ENCODE results near the gene SUMO1.
A peak's percentile ranks its signal among the peaks of the same experiment; 100 is the strongest.
"Not testable (repeated sequence)": the region's sequence is repeated elsewhere in the genome, so short reads cannot be mapped to it uniquely, and the experiment has no call there.

SUMO1 gene

DNA sequence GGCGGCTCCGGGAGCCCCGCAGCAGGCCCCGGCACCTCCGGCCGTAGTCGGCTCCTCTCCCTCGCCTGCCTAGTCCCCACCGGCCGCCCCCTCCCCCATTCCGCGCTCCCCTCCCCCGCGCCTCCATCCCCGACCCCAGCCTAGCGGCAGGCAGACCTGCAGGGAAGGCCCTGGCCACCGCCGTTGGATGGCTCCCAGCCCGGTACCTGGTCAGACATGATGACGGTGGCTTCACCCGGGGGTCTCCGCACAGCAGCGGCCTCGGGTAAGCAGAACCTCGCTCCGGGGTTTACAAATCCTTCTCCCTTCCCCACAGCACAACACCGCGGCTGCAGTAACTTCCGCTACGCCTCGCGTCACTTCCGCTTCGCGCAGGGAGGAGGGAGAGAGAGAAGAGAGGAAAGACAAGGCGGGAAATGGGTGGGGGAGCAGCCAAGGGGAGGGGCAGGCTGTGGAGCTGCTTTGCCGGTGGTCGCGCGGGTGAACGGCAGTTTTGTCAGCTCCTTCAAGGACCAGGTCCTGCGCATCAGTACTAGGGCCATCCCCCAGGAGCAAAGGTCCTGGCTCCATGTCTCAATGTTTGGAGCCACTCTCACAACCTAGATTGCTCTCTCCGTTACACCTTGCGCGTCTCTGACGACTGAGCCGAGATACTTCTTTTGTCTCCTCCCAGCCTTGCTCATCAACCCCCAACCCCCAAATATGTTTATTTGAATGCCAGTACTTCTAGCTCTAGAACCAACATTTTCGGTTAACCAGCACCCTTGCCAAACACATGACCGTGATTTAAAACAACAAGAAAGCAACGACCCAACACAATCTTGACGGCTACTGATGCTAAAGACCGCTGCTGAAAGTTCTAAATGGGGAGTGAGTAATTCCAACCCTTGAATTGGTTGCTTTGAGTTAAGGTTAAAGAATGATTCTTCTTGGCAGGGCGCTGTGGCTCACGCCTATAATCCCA lies at the start of gene SUMO1:
Gene SUMO1, minus strand, starts transcription at position 364 of the 964 bp plus-strand sequence. Its CDS starts 146 bp downstream, at position 218.
- DNase-seq, result peak; percentile 65 to 88 (median 80)

DNA sequence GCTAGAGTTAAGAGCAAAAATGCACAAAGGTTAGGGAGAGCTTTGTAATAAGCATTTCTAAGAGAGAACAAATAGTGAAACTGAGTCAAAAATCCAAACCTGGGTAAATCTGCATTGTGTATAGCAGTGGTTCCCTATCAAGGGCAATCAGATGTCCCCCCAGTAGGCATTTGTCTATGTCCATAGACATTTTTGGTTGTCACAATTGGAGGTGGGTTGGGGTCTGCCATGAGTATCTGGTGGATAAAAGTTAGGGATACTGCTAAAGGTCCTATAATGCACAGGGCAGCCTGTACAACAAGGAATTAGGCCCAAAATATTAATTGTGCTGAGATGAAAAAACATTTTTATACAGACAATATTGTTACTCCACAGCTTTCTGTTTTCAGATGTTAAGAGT lies 48.2 kb upstream of the SUMO1 start:
- DNase-seq, result no peak

DNA sequence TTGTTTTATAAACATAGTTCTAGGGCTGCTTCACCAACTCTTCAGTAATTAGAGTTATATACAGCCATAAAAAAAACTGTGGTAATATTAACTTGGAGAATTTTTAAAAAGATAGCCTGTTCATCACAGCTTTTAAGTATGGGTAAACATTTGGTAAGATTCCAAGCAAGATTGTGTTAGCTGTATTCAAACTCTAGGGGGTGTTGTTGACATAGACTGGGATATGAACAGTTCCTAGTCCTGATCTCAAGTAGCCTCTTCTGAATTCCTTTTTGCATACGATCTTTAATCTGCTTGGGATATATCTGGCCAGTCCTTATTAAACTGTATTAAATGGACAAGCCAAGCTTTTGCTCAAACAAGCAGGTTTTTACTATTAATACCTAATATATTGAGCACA lies 40.5 kb upstream of the SUMO1 start:
- DNase-seq, result no peak

DNA sequence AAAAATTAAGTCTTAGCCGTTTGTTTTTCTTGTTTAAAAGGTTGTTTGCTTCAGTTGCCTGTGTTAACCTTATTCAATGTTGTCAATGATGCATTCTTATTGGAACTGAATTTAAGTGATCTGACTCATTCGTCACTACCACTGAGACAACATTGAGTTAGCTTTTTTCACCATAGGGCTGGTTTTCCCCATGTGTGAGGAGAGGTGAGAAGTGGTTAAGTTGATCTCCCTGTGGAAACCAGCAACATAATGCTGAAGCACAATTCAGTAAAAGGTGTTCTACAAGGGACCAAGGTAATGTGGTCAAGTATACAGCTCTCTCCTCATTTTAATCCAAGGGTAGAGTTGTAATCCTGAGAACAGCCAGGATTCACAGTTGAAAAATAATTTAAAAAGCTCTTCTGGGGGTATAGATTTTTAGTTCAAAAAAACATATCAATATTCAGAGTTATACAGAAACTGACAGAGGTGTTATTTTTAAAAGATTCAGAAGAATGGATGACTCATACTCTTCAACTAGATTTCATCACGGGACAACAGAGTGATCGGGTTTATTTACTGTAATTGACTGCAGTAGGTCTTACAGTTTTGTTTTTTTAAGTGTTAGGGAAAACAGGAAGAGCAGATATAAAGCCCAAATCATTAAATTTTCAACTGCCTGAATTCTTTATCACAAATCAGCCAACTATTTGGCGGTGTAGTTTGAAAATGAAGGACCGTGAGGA lies 39.8 kb upstream of the SUMO1 start:
- no peak for DNase-seq

DNA sequence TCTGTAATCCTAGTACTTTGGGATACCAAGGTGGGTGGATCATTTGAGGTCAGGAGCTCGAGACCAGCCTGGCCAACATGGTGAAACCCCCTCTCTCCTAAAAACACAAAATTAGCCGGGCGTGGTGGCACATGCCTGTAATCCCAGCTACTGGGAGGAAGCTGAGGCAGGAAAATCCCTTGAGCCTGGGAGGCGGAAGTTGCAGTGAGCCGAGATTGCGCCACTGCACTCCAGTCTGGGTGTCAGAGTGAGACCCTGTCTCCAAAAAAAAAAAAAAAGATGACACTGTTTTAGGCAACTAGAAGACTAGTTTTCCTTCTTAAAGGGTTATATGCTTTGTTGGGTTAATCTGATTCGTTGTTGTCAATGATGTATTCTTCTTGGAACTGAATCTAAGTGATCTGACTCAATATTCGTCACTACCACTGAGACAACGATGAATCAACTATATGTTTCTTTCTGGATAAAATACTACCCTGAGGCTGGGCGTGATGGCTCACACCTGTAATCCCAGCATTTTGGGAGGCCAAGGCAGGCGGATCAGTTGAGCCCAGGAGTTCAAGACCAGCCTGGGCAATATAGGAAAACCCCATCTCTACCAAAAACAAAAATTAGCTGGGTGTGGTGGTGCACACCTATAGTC lies 37.8 kb upstream of the SUMO1 start:
- not testable (repeated sequence) for DNase-seq

DNA sequence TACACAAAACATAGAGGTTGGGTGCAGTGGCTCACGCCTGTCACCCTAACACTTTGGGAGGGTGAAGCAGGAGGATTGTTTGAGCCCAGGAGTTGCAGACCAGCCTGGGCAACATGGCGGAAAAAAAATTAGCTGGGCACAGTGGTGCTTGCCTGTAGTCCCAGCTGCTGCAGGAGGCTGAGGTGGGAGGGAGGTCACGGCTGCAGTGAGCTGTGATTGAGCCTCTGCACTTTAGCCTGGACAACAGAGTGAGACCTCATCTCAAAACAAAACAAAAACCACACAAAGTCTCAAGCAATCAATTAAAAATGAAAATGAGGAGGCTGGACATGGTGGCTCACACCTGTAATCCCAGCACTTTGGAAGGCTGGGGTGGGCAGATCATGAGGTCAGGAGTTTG lies 32.1 kb upstream of the SUMO1 start:
- no peak for DNase-seq

DNA sequence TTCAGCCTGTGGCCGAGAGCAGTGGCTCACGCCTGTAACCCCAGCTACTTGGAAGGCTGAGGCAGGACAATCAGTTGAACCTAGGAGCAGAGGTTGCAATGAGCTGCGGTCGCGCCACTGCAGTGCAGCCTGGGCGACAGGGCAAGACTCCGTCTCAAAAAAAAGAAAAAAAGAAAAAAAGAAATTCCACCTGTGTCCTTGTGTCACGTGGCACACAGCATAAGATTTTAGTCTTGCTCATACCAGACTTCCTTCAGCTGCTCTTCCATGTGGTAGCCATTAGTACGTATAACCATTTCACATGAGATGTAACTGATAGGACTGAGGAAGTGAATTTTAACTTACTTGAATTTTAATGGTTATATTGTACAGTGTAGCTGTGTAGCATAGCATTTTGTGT lies 31.2 kb upstream of the SUMO1 start:
- DNase-seq, result no peak

DNA sequence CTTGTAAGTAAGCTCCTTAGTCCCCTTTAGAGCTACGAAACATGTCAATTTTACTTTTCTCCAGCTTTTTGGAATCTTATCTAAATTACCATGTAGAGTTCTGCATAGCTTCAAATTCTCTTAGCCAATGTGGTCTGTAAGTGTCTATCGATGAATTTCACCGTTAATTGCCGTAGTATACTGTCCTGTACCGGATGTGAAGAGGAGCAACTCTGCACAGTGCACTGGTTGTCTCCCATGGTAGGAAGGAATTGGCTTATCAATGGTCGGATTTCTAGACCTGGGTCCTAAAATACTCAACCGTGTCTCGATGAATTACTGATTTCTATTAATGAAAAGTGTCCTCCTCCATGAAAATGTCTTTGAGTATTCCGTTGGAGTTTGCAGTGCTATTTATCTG lies 29.1 kb upstream of the SUMO1 start:
- no peak for DNase-seq

DNA sequence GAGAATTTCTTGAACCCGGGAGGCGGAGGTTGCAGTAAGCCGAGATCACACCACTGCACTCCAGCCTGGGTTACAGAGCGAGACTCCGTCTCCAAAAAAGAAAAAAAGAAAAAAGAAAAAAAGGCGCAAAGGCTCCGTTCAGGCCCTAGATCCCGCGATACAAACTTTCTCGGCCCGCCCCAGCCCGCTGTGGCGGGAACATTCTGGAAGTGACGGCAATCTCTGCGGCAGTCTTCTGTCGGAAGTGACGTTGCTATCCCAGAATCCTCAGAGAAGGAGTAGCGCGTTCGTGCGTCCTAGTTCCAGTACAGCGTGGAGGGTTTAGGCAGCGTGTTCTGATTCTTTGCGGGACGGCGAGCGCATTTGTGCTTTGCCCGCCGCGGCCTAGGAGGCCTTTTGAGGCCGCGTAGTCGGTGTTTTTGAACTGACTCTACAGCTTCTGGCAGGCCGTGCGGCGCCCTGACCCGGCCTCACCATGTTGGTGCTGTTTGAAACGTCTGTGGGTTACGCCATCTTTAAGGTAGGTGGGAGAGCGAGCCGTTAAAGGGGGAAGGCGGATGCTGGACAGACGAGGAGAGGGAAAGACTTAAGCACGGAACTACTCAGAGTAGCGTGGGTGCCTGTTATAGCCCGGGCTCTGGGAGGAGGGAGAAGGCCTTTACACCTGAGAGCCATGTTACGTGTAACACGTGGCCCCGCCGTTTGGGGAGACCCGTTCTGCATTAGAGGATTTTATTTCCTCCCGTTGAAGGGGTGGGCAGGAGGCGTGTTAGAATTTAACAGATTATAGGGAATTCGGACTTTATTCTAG lies 27.3 kb upstream of the SUMO1 start, which contains the start of gene NOP58:
Gene NOP58, plus strand, starts transcription at position 297 of the 811 bp plus-strand sequence. Its CDS starts 179 bp downstream, at position 476.
- DNase-seq, result peak; percentile 67 to 79 (median 77)

DNA sequence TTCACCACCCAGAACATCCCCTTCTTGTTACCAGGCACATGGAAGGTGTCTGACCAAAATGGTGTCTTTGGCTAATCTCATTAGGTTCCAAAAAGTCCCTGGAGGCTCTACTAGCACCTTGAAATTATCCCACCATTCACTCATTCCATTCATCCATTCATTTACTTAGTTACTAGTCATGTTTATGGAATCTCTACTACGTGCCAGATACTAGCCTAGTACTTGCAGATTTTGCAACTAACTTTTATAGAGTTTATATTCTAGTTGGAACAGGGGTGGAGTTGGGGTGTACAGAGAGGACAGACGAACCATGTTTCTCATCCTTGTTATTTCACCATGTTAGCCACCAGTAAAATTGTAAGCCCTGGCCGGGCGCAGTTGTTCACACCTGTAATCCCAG lies 23.1 kb upstream of the SUMO1 start:
- DNase-seq, result no peak

DNA sequence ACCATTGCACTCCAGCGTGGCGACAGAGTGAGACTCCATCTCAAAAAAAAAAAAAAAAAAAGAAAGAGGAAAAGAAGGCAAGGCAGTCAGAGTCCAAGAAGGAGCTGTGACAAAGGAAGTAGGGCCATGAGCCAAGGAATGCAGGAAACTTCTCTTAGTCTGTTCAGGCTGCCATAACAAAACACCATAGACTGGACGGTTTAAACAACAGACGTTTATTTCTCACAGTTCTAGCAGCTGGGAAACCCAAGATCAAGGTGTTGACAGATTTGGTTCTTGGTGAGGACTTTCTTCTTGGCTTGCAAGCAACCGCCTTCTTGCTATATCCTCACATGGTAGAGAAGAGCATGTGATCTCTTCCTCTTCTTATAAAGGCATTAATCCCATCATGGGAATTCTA lies 13.1 kb upstream of the SUMO1 start:
- no peak for DNase-seq

DNA sequence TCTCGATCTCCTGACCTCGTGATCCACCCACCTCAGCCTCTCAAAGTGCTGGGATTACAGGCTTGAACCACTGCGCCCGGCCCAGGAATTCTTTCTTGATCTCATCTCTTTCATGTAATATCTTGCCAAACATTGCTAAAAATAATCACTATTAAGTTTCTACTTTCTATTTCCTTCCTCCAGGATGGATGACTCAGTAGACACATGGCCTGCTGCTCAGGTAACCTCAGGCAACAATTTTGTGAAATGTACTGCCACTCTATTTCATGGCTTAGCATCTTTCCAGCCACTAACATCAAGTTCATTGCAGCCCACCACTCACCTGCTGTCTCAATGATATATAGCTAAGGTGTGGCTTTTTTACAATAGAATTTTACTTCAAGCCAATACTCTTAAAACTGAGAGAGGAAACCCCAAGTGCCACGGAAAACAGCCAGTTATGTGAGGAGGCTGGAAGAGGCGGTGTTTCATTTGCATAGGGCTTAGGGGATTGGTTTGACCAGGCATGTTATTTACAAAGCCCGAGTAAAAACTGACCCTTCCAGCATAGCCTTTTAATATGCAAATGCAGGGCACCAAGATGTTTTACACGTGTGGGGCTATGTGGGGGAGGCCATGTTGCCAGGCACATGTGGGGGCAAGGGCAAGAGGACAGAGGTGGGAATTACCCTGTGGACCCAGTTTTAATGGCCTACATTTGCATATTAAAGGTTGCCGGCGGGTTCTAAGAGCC lies 11.3 kb upstream of the SUMO1 start:
- no peak for DNase-seq

DNA sequence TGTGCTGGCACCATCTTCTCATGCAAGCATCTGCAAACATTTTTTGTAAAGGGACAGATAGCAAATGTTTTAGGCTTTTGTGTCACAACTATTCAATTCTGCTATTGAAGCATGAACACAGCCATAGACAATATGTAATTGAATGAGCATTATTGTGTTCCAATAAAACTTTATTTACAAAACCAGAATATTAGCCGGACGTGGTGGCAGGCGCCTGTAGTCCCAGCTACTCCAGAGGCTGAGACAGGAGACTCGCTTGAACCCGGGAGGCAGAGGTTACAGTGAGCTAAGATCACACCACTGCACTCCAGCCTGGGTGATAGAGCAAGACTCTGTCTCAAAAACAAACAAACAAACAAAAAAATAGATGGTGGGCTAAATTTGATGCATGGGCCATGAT lies 9.3 kb upstream of the SUMO1 start:
- DNase-seq, result not testable (repeated sequence)

DNA sequence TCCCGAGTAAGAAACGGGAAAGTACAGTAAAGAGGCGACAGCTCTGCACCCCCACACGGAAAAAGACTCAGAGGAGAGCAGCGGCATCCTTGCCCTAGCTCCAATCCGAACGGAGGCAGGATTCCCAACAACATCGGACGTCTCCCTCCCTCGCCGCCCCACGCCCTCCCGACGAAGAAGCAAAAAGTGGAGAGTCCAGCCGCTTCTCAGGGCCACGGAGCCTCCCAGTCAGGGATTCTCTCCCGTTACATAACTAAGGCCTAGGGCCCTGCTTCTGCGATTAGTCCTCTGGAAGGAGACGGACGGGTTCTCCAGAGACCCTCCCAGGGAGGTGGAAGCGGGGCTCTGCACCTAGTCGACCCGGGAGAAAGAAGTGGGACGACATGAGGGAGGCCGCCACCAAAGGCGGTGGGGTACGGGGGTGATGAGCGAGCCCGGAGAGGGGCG lies 587 bp downstream of the SUMO1 start:
- peak in 1 of 4 experiments; percentile 33 for DNase-seq

DNA sequence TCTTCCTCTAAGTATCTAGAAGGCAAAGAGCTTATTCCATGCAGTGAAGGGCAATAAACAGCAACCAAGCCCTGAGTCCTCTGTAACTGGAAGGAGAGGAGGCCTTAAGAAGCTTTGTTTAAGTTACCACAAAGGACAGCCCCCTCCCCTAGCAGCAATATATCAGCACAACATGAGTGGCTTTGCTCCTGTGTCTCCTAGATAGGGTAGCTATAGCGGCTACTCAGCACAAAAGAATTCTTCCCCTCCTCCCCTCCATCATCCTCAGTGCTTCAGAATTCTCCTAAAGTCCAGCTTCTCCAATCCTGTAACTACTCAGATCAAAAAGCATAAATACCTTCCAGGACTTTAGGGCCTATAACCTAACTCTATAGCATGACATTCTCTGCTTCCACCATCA lies 16.5 kb downstream of the SUMO1 start:
- DNase-seq, result no peak

DNA sequence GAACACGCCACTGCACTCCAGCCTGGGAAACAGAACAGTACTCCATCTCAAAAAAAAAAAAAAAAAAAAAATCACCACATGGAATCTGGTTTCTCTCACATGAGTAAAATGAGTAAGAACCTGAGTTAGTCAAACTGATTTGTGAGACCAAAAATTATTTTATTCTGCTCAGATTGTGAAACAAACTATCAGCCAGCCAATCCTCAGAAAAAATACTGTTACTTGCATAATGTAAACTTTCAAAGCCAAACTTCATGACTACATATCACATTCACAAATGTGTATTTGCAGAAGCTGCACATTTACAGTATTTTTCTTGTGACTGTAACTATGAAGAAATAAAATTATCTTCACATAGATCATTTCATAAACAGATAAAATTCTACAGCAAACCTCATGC lies 23.2 kb downstream of the SUMO1 start:
- no peak for DNase-seq

DNA sequence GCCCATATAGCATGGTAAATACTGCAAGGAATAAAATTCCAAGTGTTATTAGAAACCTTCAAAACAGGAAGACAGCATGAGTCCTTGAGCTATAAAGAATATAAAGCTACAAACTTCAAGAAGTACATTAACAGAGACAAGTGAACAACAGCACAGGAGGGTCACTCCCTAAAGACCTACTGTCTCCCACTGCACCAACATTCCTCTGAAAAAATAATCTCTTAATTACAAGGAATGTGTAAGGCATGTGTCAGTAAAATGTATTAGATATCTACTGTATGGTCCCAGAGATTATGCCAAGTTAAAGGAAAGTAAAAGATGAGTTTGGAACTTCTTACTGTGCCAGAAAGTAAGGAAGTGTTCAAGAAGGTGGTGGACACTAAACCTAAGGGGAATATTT lies 29.9 kb downstream of the SUMO1 start:
- DNase-seq, result no peak

DNA sequence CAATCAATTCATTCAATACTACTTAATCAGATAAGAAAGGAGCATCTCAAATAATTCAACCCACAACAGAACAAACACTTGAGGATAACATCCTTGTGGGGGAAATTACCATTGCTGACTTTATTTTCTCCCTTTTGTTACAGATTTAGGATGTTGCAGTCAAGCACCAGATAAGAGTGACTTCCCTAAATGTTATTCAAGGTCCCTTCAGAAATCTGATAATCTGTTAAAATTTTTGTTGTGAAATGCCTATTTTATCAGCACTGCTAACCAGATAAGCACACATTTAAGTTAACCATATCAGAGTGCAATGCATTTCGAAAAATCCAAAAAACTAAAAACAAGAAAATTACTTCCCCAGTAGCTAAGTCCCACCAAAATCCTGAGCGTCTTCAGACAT lies 33.5 kb downstream of the SUMO1 start:
- DNase-seq, result no peak

DNA sequence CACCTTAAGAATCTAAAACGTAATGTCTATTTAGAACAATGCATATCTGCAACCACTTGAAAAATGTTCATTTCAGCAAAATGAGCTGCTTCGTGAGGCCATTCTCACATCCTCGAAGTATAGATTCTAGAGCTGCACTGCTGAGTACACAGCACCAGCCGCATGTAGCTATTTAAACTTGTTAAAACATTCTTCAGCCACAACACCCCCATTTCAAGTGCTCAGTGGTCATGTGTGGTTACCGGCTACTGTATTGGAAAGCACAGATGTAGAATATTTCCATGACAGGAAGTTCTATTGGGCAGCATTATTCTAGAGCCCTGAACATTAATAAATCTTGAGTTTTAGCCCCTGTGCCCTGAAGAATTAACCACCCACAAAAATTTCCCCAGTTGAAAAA lies 35.0 kb downstream of the SUMO1 start:
- no peak for DNase-seq

DNA sequence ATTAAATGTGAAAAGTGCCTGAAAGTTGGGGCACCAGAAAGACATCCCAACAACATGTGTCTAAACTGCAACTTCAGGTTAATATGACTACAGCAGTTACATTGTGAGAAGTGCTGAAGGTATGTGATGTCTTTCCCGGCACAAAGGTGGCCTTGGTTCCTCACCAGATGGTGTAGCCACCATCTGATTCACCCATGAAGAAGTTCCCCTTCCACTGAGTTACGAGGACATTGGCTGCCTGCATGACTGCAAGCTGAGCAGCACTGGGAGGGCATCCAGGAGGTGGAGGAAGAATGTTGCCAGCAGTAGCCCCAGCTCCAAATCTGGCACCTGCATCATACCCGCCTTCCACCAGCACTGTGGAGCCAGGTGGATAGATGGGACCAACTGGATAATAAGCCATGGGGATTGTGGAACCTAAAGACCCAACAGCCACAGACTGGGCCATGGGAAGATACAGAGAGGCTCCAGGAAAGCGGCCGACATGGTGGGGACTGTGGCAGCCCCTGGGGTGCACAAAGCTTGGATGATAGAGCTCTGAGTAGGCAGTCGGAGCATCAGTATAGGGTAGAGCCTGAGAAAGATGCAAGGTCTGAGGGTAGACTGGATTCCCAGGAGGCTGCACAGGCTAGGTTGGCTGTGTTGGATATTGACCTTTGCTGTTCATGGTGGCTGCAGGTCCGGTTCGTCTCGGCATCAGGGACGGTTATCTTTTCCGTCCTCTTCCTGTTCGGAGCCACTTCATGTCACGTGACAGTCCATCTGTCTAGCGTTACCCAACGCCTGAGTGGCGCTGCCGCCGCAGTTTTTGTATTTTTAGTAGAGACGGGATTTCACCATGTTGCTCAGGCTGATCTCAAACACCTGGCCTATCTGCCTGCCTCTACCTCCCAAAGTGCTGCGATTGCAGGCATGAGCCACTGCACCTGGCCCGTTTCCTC lies 36.9 kb downstream of the SUMO1 start:
- no peak for DNase-seq

DNA sequence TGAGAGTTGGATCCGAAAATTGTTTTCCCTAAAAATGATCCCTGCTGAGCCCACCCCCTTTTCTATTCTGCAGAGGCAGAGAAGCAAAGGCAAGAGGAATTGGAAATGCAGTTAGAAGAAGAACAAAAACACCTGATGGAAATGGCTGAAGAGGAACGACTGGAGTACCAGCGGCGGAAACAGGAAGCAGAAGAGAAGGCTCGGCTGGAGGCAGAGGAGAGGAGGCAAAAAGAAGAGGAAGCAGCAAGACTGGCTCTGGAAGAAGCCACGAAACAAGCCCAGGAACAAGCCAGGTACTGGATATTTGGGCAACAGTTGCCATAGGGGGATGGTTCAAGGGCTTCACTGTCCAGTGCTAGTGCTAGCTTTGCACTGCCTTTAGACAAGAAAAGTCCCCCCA lies 41.7 kb downstream of the SUMO1 start:
- DNase-seq, result no peak

All from activated naive CD4-positive, alpha-beta T cell (primary cell).